GM19240 (cell line): Measurements from ENCODE around the gene LCE1B.

Experiments
- DNase-seq: peaks from one replicate; pipeline ENCODE4 v3.0.0; 2011; ENCODE audit warnings: low spot score; ENCODE audit not compliant: insufficient read length

Gene LCE1B

DNA sequence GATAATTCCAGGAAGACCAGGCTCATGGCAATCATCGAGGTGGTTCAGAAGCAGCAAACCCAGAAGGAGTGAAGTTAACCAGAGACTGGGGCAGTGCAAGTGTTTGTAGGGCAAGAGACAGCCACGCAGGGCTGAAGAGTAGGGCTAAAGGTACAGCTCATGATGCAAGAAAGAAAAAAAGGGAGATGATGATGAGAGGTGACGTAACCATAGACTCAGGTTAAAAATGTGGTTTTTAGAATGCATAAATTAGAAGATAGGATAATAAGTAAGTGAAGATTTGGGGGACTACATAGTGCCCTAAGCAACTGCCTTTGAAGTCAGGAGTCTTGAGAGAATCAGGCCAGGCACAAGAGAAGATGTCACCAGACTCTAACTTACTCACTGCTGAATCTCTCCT lies 48.4 kb downstream of the LCE1B start:
- DNase-seq: no peak

DNA sequence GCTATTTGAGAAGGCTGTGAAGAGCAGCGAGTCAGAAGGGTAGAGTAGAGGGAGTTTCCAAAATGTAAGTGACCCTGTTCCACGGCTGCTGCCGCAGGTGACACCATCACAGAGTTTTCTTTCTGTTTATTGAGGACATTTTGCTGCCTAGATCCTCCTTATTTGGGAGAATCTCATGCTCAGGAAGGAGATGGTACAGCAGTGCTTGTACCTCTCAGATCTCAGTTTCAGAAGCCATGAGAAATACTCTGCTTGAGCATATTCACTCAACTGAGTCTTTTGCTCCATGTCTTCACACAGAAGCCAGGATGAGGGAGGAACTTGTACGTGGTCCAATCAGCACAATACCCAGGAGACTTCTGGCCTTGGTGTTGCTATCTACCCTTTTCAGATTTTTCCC lies 49.6 kb downstream of the LCE1B start:
- no peak for DNase-seq
